GM21825 (cell line): ENCODE results near the gene CFAP206.

ENCODE experiments used
- ATAC-seq: cut with Tn5 transposase; IDR thresholded peaks from one replicate; pipeline ENCODE4 v1.9.1; 2021; ENCODE audit warnings: mild to moderate bottlenecking, moderate library complexity; ENCODE audit not compliant: unreplicated experiment

Gene CFAP206, protein sequence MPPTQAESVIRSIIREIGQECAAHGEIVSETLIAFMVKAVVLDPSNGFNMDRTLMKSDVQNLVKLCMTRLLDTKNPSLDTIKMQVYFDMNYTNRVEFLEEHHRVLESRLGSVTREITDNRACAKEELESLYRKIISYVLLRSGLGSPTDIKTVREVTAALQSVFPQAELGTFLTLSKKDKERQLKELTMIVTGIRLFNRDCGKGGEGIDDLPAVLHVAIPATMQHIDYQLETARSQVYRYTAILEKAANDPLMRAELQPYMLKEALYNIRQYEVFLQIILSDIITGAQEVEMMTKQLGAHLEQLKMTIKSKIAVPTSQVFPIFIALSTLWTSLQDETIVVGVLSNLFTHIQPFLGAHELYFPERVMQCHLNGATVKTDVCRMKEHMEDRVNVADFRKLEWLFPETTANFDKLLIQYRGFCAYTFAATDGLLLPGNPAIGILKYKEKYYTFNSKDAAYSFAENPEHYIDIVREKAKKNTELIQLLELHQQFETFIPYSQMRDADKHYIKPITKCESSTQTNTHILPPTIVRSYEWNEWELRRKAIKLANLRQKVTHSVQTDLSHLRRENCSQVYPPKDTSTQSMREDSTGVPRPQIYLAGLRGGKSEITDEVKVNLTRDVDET

GRCh38 chr6:87407901-87408720, at the start of gene CFAP206:
Gene CFAP206, plus strand, starts transcription at chr6:87407972. Its CDS starts 1,868 bp downstream, at chr6:87409840.
- ATAC-seq, result peak; percentile 79

- no peak for ATAC-seq
Measured at GRCh38 chr6:87364602-87365252, 43.0 kb upstream of the CFAP206 start.

GRCh38 chr6:87366072-87366827, 41.5 kb upstream of the CFAP206 start:
- no peak for ATAC-seq

DNA sequence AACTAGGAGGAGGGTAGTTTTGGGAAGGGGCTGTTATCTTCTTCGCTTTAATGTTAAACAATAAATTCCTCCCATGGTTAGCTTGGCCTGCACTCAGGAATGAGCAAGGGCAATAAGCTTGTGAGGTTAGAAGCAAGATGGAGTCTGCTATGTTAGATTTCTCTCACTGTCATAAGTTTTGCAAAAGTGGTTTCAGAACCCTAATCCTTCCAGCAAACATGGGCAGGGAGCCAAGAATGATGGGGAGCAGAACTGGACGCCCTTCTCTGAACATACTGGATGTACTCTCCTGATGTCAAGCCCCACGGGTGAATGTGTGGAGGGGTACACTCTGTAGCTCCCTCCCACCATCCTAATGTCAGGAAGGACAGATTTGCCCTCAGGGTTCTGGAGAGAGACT, 40.9 kb upstream of the CFAP206 start:
- no peak for ATAC-seq

GRCh38 chr6:87373377-87373776, 34.4 kb upstream of the CFAP206 start:
- ATAC-seq, result no peak

DNA sequence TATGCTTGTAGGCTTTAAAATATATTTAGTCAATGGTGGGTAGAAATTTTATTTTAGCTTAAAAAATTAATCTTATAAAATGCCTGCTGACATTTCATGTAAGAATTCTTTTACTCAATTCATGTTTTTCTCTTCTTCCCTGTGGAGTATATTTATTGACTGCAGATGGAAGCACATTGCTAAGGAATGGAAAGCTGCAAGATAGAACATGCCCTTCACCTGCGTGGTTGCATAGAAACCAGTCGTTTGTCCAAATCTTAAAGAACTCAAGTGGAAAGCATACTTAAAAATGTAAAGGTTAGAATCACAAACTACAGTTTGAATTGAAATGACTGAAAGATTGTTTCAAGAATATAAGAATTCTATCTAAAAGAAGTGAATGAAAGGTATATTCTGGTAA, 32.5 kb upstream of the CFAP206 start:
- ATAC-seq, result no peak

- ATAC-seq, result no peak
Measured at GRCh38 chr6:87376643-87377042, 31.1 kb upstream of the CFAP206 start.

DNA sequence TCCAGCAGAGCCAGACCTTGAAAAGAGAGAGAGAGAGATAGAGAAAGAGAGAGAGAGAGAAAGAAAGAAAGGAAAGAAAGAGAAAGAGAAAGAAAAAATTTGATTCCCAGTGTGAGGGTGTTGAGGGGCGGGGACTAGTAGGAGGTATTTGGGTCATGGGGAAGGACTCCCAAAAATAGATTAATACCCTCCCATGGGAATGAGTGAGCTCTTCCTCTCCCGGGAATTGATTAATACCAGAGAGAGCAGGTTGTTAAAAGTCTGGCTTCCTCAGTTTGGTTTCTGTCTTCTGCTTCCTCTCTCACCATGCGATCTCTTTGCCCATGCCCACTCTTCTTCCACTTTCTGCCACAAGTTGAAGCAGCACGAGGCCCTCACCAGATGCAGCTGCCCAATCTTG, 28.8 kb upstream of the CFAP206 start:
- ATAC-seq, result no peak

GRCh38 chr6:87382861-87383260, 24.9 kb upstream of the CFAP206 start:
- ATAC-seq, result no peak

DNA sequence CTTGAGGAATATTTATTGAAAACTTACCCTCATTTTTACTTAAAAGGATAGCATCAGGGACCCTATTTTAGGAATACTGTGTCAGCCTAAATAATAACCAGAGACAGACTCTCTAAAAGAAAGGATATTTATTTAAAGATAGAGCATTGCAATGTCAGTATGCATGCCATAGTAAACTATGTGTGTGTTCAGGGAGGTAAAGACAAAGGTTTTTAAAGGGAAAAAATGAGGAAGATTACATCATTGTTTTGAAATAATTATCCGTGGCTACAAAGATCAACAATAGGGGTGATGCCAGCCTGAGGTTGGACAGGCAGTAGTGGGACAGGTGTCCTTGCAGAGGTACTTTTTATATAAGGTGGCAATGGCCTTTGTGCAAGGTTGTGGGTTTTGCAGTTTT, 23.7 kb upstream of the CFAP206 start:
- ATAC-seq, result no peak

DNA sequence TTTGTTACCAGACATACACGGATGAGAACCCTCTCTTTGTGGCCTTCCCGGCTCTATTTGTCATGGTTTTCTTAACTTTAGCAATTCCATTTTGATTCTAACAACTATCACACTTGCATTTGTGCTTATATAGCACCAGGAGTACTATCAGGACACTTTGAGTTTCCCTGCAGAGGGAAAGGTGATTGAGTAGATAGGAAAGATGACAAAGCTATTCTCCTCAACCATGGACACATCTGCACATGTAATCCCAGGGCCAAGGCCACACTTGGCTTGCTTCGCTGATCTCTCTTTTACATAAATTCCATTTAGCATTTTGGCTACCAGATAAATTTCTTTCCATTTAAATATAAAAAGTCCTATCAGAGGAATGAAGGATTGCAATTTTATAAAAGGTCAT, 23.3 kb upstream of the CFAP206 start:
- ATAC-seq, result no peak

GRCh38 chr6:87391334-87391733, 16.4 kb upstream of the CFAP206 start:
- ATAC-seq, result peak; percentile 47

DNA sequence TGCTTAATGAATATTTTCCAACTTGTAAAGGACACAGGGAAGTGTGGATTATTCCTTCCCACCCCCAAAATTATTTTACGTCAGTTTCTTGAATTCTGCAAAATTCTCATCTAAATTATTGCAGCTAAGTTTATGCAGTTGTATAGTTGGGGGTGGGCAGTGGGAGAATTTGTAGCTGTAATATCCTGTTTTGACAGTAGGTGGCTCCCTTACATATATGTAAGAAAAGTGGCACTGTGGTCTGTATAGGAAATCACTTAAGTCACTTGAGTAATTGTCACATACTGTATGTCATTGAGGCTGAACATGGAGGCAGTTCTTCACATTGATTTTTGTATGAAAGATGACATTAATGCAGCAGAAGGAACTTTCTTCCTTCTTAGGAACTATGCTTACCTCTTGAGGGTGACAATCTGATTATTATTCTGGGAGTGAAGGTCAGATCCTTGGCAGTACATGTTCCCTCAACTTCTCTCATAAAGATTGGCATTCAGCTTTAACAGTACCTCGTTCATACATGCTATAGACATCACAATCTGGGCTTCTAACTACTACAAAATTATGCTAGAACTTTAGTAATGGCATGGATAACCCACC, 14.6 kb upstream of the CFAP206 start:
- ATAC-seq, result peak; percentile 78

- ATAC-seq, result no peak
Measured at GRCh38 chr6:87395431-87395830, 12.3 kb upstream of the CFAP206 start.

GRCh38 chr6:87396595-87397392, 11.0 kb upstream of the CFAP206 start:
- ATAC-seq, result peak; percentile 73

DNA sequence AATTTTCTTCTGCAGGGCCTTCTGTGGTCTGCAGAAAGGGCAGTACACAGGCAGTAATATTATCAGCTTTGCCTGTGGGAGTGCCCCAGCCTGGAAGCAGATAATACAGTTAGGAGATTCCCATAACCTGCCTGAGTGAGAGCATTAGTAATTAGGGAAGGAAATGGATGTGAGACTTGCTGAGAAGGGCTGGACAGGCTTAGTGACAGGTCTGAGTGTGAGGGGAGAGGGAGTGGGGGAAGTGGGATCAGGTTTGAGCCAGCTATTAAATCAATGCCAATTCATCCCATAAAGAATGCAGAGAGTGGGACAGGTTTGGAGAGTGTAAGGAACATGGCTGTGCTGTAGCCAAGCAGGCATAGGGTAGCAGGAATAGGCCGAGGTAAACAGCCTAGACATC, 10.1 kb upstream of the CFAP206 start:
- ATAC-seq, result no peak

DNA sequence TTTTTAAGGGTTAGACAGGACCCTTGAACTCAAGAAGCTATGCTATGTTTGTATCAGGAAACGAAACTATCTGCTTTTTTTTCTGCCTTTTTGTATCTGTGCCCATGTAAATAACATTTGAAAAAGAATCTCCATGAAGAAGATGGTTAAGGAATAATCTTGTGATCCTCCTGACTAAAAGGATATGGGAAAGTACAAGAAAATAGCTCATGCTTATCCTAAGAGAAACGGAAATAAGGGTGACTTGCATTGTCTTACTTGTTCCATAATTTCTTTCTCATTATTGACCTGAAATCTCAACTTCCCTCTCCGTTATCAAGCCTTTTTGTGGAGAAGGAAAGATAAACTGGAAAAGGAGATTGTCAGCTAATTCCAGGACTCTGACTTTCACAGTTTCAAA, 5.9 kb upstream of the CFAP206 start:
- ATAC-seq, result no peak

DNA sequence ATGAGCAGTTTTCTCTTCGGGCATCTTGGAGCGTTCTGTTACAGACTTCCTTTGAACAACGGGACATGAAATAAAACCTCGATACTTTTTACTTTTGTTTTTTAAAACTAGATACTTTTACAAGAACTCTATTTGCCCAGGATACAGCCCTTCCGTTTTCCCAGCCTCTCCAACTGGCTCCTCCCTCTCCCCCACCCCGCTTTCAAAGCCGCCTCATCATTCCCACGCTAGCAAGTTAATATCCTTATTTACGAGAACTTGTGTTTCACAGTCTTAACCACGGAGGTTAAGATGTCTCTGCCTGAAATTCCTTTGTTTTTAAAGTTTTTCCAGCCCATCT, 241 bp upstream of the CFAP206 start:
- ATAC-seq, result peak; percentile 16

DNA sequence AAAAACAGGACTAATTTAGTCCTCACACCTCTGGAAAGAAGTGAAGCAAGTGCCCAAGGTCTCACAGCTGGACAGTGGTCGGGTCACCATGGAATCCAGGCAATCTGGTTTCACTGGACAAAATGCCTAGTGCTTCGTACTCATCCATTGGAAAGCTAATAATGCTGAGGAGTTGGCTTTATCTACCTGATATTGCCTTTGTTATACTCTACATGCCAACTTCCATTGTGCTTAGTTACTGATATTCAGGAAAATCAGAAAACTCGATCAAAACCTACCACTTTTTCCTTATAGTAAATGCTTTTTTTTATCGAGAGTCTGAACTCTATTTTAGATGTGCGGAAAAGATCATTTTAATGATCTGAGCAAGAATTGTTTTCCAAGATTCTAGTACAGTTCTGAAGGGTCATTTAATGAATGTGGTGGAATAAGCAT, 966 bp downstream of the CFAP206 start:
- ATAC-seq, result no peak
